ENCODE measurements around the gene ITPR1. TPM values are rescaled to one million over a fixed set of nuclear protein-coding genes. Genes with fewer than 3 reads are reported as not detected.

ITPR1 gene
- total and polyA plus RNA-seq, 4 experiments from 2014 or later: 6.1 to 72.8 (median 44.2) TPM

- DNase-seq: no peak
- Mint-ChIP-seq H3K4me1 (peaks cover 25 to 46% (median 31%) of the 10 kb centered on the region in 4 donors), H3K36me3 (no peaks in the 10 kb centered on the region), H3K4me3 (no peak overlapping the region), H3K27me3 (no peaks in the 10 kb centered on the region), H3K9me3 (no peaks in the 10 kb centered on the region), H3K27ac (peak overlapping the region in 3 of 7 donors; percentile 44 to 64 (median 54))
- Histone ChIP-seq H3K4me3 (ENCODE audit: low read length in 2 of 2) (no peak overlapping the region), H3K27ac (ENCODE audit: low read depth, low read length) (no peak overlapping the region), H3K9me3 (ENCODE audit: control insufficient read depth in 1 of 2, low read length in 2 of 2) (no peaks in the 10 kb centered on the region), H3K4me1 (ENCODE audit: insufficient read depth, low read length) (peaks cover 32% of the 10 kb centered on the region), H3K36me3 (ENCODE audit: insufficient read depth, low read length) (no peaks in the 10 kb centered on the region), H3K27me3 (ENCODE audit: insufficient read depth, low read length) (no peaks in the 10 kb centered on the region)
- intact Hi-C loops (cut with micrococcal nuclease): no loop called here
- CTCF ChIA-PET (ENCODE audit: partially characterized antibody): no interaction called here
- POLR2A ChIA-PET (ENCODE audit: partially characterized antibody): no interaction called here
Measured at GRCh38 chr3:4580346-4581123, 87.4 kb downstream of the ITPR1 start.

GRCh38 chr3:4581124-4581424 lies 87.9 kb downstream of the ITPR1 start:
- Histone ChIP-seq H3K4me3 (ENCODE audit: low read length in 2 of 2) (no peak overlapping the region), H3K36me3 (ENCODE audit: insufficient read depth, low read length) (no peaks in the 10 kb centered on the region), H3K9me3 (ENCODE audit: control insufficient read depth in 1 of 2, low read length in 2 of 2) (no peaks in the 10 kb centered on the region), H3K27me3 (ENCODE audit: insufficient read depth, low read length) (no peaks in the 10 kb centered on the region), H3K27ac (ENCODE audit: low read depth, low read length) (no peak overlapping the region), H3K4me1 (ENCODE audit: insufficient read depth, low read length) (peaks cover 32% of the 10 kb centered on the region)
- intact Hi-C loops (cut with micrococcal nuclease): no loop called here
- DNase-seq: no peak
- Mint-ChIP-seq H3K27me3 (no peaks in the 10 kb centered on the region), H3K27ac (peak overlapping the region in 4 of 7 donors; percentile 44 to 64 (median 54)), H3K36me3 (no peaks in the 10 kb centered on the region), H3K9me3 (no peaks in the 10 kb centered on the region), H3K4me1 (peaks cover 28 to 50% (median 32%) of the 10 kb centered on the region in 4 donors), H3K4me3 (no peak overlapping the region)
- CTCF ChIA-PET (ENCODE audit: partially characterized antibody): no interaction called here
- POLR2A ChIA-PET (ENCODE audit: partially characterized antibody): no interaction called here

GRCh38 chr3:4581498-4581897 lies 88.3 kb downstream of the ITPR1 start:
- Mint-ChIP-seq H3K36me3 (no peaks in the 10 kb centered on the region), H3K4me1 (peaks cover 29 to 51% (median 31%) of the 10 kb centered on the region in 4 donors), H3K27ac (peak overlapping the region in 4 of 7 donors; percentile 2 to 64 (median 38)), H3K4me3 (no peak overlapping the region), H3K9me3 (no peaks in the 10 kb centered on the region), H3K27me3 (no peaks in the 10 kb centered on the region)
- H3K9me3 ChIP-seq (ENCODE audit: control insufficient read depth in 1 of 2, low read length in 2 of 2): no peaks in the 10 kb centered on the region
- no peaks in the 10 kb centered on the region for H3K36me3 ChIP-seq (ENCODE audit: insufficient read depth, low read length)
- no peak for DNase-seq
- H3K27ac ChIP-seq (ENCODE audit: low read depth, low read length): no peak overlapping the region
- intact Hi-C loops (cut with micrococcal nuclease): no loop called here
- no peaks in the 10 kb centered on the region for H3K27me3 ChIP-seq (ENCODE audit: insufficient read depth, low read length)
- ChIA-PET POLR2A (ENCODE audit: partially characterized antibody) (no interaction called here), CTCF (ENCODE audit: partially characterized antibody) (no interaction called here)
- H3K4me3 ChIP-seq (ENCODE audit: low read length in 2 of 2): no peak overlapping the region
- H3K4me1 ChIP-seq (ENCODE audit: insufficient read depth, low read length): peaks cover 37% of the 10 kb centered on the region

GRCh38 chr3:4581920-4582611 lies 88.9 kb downstream of the ITPR1 start:
- Histone ChIP-seq H3K4me3 (ENCODE audit: low read length in 2 of 2) (no peak overlapping the region), H3K4me1 (ENCODE audit: insufficient read depth, low read length) (peaks cover 42% of the 10 kb centered on the region), H3K36me3 (ENCODE audit: insufficient read depth, low read length) (no peaks in the 10 kb centered on the region), H3K27ac (ENCODE audit: low read depth, low read length) (no peak overlapping the region), H3K27me3 (ENCODE audit: insufficient read depth, low read length) (no peaks in the 10 kb centered on the region), H3K9me3 (ENCODE audit: control insufficient read depth in 1 of 2, low read length in 2 of 2) (no peaks in the 10 kb centered on the region)
- Mint-ChIP-seq H3K4me3 (no peak overlapping the region), H3K27ac (peak overlapping the region in 2 of 7 donors; percentile 55 to 77), H3K27me3 (no peaks in the 10 kb centered on the region), H3K4me1 (peaks cover 32 to 56% (median 36%) of the 10 kb centered on the region in 4 donors), H3K9me3 (no peaks in the 10 kb centered on the region), H3K36me3 (no peaks in the 10 kb centered on the region)
- intact Hi-C loops (cut with micrococcal nuclease): no loop called here
- ChIA-PET CTCF (ENCODE audit: partially characterized antibody) (interaction anchor here (2.9 kb wide), 1 partner anchor 231 kb away, joined by 23 read pairs; no protein-coding TSS in a partner anchor), POLR2A (ENCODE audit: partially characterized antibody) (no interaction called here)
- no peak for DNase-seq

GRCh38 chr3:4582624-4583023 lies 89.5 kb downstream of the ITPR1 start:
- H3K36me3 ChIP-seq (ENCODE audit: insufficient read depth, low read length): no peaks in the 10 kb centered on the region
- Mint-ChIP-seq H3K4me3 (no peak overlapping the region), H3K4me1 (peaks cover 35 to 62% (median 40%) of the 10 kb centered on the region in 4 donors), H3K9me3 (no peaks in the 10 kb centered on the region), H3K27ac (peak overlapping the region in 3 of 7 donors; percentile 30 to 83 (median 55)), H3K27me3 (no peaks in the 10 kb centered on the region), H3K36me3 (no peaks in the 10 kb centered on the region)
- no peaks in the 10 kb centered on the region for H3K9me3 ChIP-seq (ENCODE audit: control insufficient read depth in 1 of 2, low read length in 2 of 2)
- H3K4me1 ChIP-seq (ENCODE audit: insufficient read depth, low read length): peaks cover 48% of the 10 kb centered on the region
- no peak for DNase-seq
- POLR2A ChIA-PET (ENCODE audit: partially characterized antibody): no interaction called here
- intact Hi-C loops (cut with micrococcal nuclease): no loop called here
- no peak overlapping the region for H3K4me3 ChIP-seq (ENCODE audit: low read length in 2 of 2)
- no peak overlapping the region for H3K27ac ChIP-seq (ENCODE audit: low read depth, low read length)
- CTCF ChIA-PET (ENCODE audit: partially characterized antibody): interaction anchor here (2.9 kb wide), 1 partner anchor 232 kb away, joined by 23 read pairs; no protein-coding TSS in a partner anchor
- no peaks in the 10 kb centered on the region for H3K27me3 ChIP-seq (ENCODE audit: insufficient read depth, low read length)

- Mint-ChIP-seq H3K36me3 (peaks cover 0 to under 1% of the 10 kb centered on the region in 2 donors), H3K27me3 (no peaks in the 10 kb centered on the region), H3K27ac (peak overlapping the region in 3 of 7 donors; percentile 17 to 39 (median 35)), H3K4me3 (no peak overlapping the region), H3K4me1 (peaks cover 40 to 70% (median 46%) of the 10 kb centered on the region in 4 donors), H3K9me3 (no peaks in the 10 kb centered on the region)
- Histone ChIP-seq H3K36me3 (ENCODE audit: insufficient read depth, low read length) (no peaks in the 10 kb centered on the region), H3K27ac (ENCODE audit: low read depth, low read length) (no peak overlapping the region), H3K4me3 (ENCODE audit: low read length in 2 of 2) (no peak overlapping the region), H3K4me1 (ENCODE audit: insufficient read depth, low read length) (peaks cover 56% of the 10 kb centered on the region), H3K27me3 (ENCODE audit: insufficient read depth, low read length) (no peaks in the 10 kb centered on the region), H3K9me3 (ENCODE audit: control insufficient read depth in 1 of 2, low read length in 2 of 2) (no peaks in the 10 kb centered on the region)
- POLR2A ChIA-PET (ENCODE audit: partially characterized antibody): interaction anchor here (1.4 kb wide), 1 partner anchor 90 kb away, joined by 5 read pairs; the partner anchor contains the start of gene ITPR1
- no peak for DNase-seq
- CTCF ChIA-PET (ENCODE audit: partially characterized antibody): interaction anchor here (1.4 to 2.9 kb wide), 2 partner anchors 20 to 233 kb away, joined by 4 to 23 read pairs; no protein-coding TSS in a partner anchor
- intact Hi-C loops (cut with micrococcal nuclease): no loop called here
Measured at GRCh38 chr3:4583416-4583815, 90.3 kb downstream of the ITPR1 start.
